ENCODE measurements around the gene ARMH1. TPM values are rescaled to one million over a fixed set of nuclear protein-coding genes. Genes with fewer than 3 reads are reported as not detected.
"Not testable (repeated sequence)": the region's sequence is repeated elsewhere in the genome, so short reads cannot be mapped to it uniquely, and the experiment has no call there.

Gene ARMH1
- total and polyA plus RNA-seq, 11 donors = 0.33 to 9.9 (median 0.70) TPM; not detected in 3

- H3K4me3 ChIP-seq = no peak overlapping the region
- peaks cover 0 to 5% (median 0%) of the 10 kb centered on the region in 12 donors for H3K4me1 ChIP-seq
- TF ChIP-seq CTCF (IDR thresholded peaks at IDR 0.05) (no peak), POLR2A (IDR thresholded peaks at IDR 0.05) (no peak)
- ATAC-seq (no peak), DNase-seq (no peak)
- intact Hi-C loops (cut with DNase I) = no loop called here
- H3K27me3 ChIP-seq = no peaks in the 10 kb centered on the region
- peaks cover 0 to 82% (median 0%) of the 10 kb centered on the region in 9 donors for H3K36me3 ChIP-seq
- 86 to 93% (median 90%) methylated on average over 10 to 11 of the region's 11 CpGs for WGBS, 4 donors
- no peak overlapping the region for H3K27ac ChIP-seq
- H3K9me3 ChIP-seq = no peaks in the 10 kb centered on the region
Measured at GRCh38 chr1:44759077-44759476, 84.6 kb downstream of the ARMH1 start.

- H3K4me3 ChIP-seq = no peak overlapping the region
- H3K9me3 ChIP-seq = no peaks in the 10 kb centered on the region
- no peak overlapping the region for H3K27ac ChIP-seq
- H3K4me1 ChIP-seq = peaks cover 0 to 5% (median 0%) of the 10 kb centered on the region in 12 donors
- ATAC-seq = peak in 3 of 4 donors; percentile 45 to 75 (median 74)
- TF ChIP-seq POLR2A (IDR thresholded peaks at IDR 0.05) (no peak), CTCF (IDR thresholded peaks at IDR 0.05) (no peak)
- 62 to 75% (median 68%) methylated on average over 3 of the region's 3 CpGs for WGBS, 4 donors
- peaks cover 0 to 67% (median 0%) of the 10 kb centered on the region in 9 donors for H3K36me3 ChIP-seq
- intact Hi-C loops (cut with DNase I) = no loop called here
- no peak for DNase-seq
- no peaks in the 10 kb centered on the region for H3K27me3 ChIP-seq
Measured at GRCh38 chr1:44760876-44761275, 86.4 kb downstream of the ARMH1 start.

- intact Hi-C loops (cut with DNase I); H3K4me3 ChIP-seq; H3K4me1 ChIP-seq; ATAC-seq; H3K9me3 ChIP-seq; DNase-seq; H3K27me3 ChIP-seq; H3K27ac ChIP-seq: not testable (repeated sequence)
- WGBS, 4 donors = 93 to 97% (median 95%) methylated on average over 6 of the region's 6 CpGs
- H3K36me3 ChIP-seq = peaks cover 0 to 25% (median 0%) of the 10 kb centered on the region in 9 donors
Measured at GRCh38 chr1:44766421-44766820, 91.9 kb downstream of the ARMH1 start.

Other genes starting within 250 kb of the ARMH1 start
- 10 to 100 TPM in 6 of 9 donors, 1 to 10 TPM in 3; 8.5 to 18.1 (median 12.5) TPM for gene TMEM53, start 233 bp upstream of the ARMH1 start, total RNA-seq
- 10 to 100 TPM in 1 of 2 donors, 1 to 10 TPM in 1; 8.6 to 20.0 TPM for gene TMEM53, start 233 bp upstream of the ARMH1 start, polyA plus RNA-seq
- gene RNU5D-1, start 56.5 kb downstream of the ARMH1 start, total RNA-seq = not detected
- gene RNU5D-1, start 56.5 kb downstream of the ARMH1 start, polyA plus RNA-seq = not detected
- 1 to 10 TPM in 5 of 9 donors, under 1 TPM in 4; 0.25 to 7.0 (median 1.2) TPM for gene KIF2C, start 65.1 kb downstream of the ARMH1 start, total RNA-seq
- gene KIF2C, start 65.1 kb downstream of the ARMH1 start, polyA plus RNA-seq = under 1 TPM; 0.34 to 0.68 TPM
- gene RPS8, start 100.8 kb downstream of the ARMH1 start, total RNA-seq = 1,000 to 10,000 TPM in 3 of 9 donors, 100 to 1,000 TPM in 6; 576 to 1,019 (median 853) TPM
- gene RPS8, start 100.8 kb downstream of the ARMH1 start, polyA plus RNA-seq = 1,000 to 10,000 TPM; 1,199 to 1,848 TPM
- under 1 TPM in 3 of 9 donors, not detected in 6; 0.09 to 0.32 (median 0.23) TPM for gene BEST4, start 113.5 kb downstream of the ARMH1 start, total RNA-seq
- gene BEST4, start 113.5 kb downstream of the ARMH1 start, polyA plus RNA-seq = under 1 TPM; 0.06 to 0.11 TPM
- 10 to 100 TPM in 2 of 9 donors, 1 to 10 TPM in 7; 4.5 to 17.9 (median 6.6) TPM for gene PLK3, start 125.7 kb downstream of the ARMH1 start, total RNA-seq
- 1 to 10 TPM; 5.8 to 6.9 TPM for gene PLK3, start 125.7 kb downstream of the ARMH1 start, polyA plus RNA-seq
- gene DYNLT4, start 132.6 kb downstream of the ARMH1 start, total RNA-seq = 1 to 10 TPM in 3 of 9 donors, under 1 TPM in 5, not detected in 1; 0.54 to 1.0 (median 0.82) TPM
- gene DYNLT4, start 132.6 kb downstream of the ARMH1 start, polyA plus RNA-seq = 1 to 10 TPM in 1 of 2 donors, under 1 TPM in 1; 0.36 to 1.7 TPM
- gene BTBD19, start 133.8 kb downstream of the ARMH1 start, total RNA-seq = 1 to 10 TPM in 8 of 9 donors, under 1 TPM in 1; 0.56 to 7.4 (median 2.8) TPM
- gene BTBD19, start 133.8 kb downstream of the ARMH1 start, polyA plus RNA-seq = 1 to 10 TPM; 2.6 to 6.2 TPM
- under 1 TPM in 8 of 9 donors, not detected in 1; 0.21 to 0.85 (median 0.41) TPM for gene PTCH2, start 168.5 kb downstream of the ARMH1 start, total RNA-seq
- under 1 TPM; 0.19 to 0.27 TPM for gene PTCH2, start 168.5 kb downstream of the ARMH1 start, polyA plus RNA-seq

Data from heart left ventricle (tissue), 16 donors.